NOMO-1 (cell line): ENCODE data around the gene LDLRAD3.

ENCODE experiments used
- DNase-seq, 2 experiments: peaks; one replicate each; lab custom pipeline; 2025; ENCODE audit not compliant: unreplicated experiment in 2 of 2; lab: John Stamatoyannopoulos, UW

The LDLRAD3 gene

DNA sequence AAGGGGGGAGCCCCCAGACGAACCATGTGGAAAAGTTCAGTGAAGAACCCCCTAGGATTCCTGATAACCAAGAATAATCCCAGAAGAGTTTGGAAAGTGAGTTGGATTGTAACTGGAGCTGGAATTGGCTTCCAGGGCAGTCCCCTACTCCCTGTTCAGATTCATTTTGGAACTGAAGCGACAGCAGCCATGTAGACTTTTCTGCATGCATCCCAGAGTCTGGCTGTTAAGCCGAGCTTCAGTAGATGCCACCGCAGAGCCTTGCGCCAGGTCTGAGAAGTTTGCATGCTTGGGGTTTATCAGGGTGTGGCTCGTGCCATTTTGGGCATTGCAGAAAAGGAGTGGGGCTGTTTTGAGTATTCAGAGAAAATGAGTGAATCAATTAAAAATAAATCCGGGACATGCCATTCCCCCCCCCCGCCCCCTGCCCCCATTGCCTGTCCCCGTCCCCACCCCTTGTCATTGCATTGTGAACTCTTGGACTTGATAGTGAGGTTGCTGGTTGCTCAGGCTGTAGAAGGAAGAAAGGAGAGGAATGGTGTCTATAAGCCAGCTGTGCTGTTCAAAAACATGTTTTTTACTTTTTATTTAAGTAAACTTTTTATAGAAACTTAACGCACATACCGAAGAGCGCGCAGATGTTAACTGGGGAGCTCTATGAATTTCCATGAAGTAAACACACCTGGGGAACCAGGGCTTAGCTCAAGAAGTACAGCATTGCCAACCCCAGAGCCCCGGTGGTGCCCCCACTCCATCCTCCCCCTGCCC, 71.2 kb downstream of the LDLRAD3 start:
- DNase-seq = peak; percentile 36 to 56

DNA sequence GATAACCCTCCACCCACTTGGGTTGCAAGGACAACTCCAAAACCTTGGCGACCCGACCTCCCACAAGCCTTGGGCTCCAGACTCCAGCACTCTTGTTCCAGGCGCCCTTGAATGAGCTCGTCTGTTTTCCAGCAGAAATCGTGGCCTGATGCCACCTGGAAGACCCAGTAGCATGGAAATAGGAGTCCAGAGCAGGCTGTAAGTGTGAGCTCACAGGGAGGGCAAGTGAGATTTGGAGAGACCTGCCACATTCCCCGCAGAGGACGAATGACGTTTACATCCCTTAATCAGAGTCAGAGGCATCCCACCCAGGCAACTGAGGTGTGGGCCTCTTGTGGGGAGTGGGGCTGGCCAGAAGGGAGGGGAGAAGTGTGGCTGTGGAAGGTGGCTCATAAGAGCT, 71.9 kb downstream of the LDLRAD3 start:
- no peak for DNase-seq

DNA sequence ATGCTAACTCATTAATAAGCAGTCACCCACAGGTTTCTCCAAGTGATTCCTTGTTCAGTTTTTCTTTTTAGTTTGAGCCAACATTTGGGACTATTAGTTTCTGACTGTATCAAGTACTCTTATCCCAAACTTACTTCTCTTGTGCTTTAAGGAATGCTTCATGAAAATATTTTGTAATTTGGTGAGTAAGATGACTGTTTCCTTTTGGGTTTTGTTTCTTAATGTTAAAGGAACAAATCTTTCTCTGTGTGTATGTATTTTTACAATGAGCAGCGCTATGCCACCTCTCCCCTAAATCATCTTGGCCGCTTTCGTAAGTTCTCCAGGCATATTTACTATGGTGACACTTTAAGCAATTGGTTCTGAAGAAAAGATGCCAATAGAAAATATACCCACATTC, 72.4 kb downstream of the LDLRAD3 start:
- DNase-seq = peak; percentile 29 to 30

DNA sequence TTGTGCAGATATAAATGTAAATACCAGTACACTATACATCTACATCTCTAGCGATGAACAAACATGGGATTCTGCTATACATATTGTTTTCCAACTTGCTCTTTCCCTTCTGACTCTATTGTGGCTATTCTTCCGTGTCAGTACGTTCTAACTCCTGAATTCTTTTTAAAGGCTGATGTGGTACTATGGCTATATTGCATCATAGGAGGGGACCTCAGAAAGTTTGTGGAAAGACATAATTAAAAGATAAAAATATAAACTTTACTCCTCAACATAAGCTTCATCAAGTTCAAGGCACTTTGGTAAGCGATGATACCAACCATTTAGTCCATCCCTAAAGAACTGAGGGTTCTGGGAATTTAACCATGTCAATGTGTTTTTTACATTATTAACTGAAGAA, 72.8 kb downstream of the LDLRAD3 start:
- no peak for DNase-seq

DNA sequence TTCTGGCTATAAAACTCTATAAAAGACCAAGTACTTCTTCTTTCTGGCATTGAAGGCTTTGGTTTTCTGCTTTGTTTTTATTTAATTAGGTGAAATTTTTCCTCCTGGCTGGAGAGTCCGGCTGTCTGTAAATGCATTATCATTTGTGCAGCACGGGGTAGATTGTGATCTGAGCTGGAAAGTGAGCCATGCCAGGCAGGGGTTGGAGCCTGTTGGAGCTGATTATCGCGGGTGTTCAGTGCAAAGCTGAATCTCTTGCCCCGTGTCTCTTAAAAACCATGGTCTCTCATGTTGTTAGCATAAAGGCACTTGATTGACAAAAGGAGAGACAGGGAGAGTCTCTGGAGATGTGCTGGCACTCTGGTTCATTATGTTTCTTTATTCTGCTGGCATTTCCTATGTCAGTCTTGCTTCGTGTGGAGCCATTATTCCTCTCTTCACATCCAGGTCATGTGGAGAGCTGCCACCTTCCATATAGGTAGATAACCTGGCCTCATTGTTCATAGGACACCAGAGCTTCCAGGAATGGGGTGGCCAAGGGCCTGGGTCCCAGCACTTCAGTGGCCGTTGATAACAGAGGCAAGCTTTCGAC, 75.2 kb downstream of the LDLRAD3 start:
- DNase-seq = no peak

DNA sequence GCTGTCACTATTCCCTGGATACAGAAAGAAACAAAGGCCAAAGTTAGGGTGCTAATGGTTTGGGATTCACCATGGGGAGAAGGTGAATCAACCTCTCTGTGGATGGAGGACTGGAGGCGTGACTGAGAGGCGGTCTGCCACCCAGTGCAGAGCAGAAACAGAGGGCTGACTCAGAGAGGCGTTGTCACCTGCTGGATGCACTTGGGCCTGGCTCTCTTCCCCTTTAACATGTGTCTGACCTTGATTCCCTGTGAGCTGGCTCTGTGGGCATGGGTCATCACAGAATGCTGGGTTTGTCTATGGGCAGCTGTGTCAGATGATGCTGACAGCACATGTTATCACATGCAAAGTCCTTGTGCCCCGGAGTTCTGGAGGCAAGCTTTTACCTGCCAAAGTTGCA, 75.9 kb downstream of the LDLRAD3 start:
- DNase-seq = no peak

DNA sequence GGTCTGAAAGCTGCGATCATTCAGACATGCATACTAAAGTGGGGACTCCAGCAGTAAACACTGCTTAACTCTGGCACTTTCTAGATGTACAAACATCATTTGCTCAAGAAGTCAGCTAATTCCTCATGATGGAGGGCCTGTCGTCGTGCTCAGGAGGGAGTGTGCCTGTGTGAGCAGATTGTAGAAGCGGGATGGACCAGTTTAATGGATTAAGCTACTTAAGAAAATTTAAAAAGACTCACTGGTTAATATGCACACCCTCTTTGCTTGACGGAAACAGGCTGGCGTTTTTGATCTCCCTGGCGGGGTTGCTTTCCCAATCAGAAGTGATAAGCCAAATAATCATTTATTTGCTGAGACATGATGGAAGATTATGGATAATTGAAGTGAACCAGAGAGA, 79.0 kb downstream of the LDLRAD3 start:
- DNase-seq = no peak

DNA sequence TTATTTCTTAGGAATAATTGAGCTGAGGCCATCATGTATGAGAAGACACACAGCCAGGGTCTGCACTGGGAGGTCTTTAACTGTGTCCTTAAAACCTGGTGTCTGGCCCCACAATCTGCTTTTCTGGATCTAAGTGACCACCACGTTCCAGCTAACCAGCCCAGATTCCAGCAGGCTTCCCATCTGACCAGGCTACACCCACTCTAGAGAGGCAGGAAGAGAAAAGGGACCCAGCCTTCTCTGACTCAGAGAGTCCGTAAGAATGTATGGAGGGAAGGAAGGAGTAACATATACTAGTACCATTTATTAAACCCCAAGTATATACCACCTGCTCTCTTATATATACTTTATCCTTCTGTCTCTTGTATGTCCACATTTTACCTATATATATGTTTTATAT, 80.1 kb downstream of the LDLRAD3 start:
- DNase-seq = no peak

DNA sequence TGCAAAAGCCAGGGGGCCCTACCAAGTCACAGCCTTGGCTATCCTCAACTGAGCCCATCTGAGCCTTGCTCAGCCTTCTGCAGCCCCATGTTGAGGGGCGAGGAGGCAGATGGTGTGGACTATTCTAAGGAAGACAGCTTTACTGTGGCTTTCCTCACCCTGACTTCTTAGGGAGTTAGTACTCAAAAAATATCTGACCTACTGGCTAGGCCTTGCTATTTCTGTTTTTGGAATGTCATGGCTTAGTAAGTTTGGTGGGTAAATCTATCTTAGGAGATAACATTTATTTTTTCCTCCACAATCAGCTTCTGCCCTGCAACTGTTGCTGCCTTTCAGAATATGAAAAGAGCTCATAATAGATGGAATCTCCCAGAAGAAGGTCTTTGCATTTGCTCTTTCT, 80.9 kb downstream of the LDLRAD3 start:
- no peak for DNase-seq

DNA sequence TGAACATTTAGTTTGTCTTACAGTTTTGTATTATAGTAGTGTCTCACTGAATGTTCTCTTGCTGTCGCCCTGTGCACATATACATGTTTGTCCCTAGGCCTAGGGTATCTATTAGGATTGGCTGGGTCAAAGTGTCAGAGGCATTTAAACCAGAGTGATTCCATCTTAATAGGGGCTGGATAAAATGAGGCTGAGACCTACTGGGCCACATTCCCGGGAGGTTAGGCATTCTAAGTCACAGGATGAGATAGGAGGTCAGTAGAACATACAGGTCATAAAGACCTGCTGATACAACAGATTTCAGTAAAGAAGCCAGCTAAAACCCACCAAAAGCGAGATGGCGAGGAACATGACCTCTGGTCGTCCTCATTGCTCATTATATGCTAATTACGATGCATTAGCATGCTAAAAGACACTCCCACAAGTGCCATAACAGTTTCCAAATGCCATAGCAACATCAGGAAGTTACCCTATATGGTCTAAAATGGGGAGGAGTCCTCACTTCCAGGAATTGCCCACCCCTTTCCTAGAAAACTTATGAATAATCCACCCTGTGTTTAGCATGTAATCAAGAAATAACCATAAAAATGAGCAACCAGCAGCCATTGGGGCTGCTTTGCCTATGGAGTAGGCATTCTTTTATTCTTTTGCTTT, 82.6 kb downstream of the LDLRAD3 start:
- DNase-seq = no peak

DNA sequence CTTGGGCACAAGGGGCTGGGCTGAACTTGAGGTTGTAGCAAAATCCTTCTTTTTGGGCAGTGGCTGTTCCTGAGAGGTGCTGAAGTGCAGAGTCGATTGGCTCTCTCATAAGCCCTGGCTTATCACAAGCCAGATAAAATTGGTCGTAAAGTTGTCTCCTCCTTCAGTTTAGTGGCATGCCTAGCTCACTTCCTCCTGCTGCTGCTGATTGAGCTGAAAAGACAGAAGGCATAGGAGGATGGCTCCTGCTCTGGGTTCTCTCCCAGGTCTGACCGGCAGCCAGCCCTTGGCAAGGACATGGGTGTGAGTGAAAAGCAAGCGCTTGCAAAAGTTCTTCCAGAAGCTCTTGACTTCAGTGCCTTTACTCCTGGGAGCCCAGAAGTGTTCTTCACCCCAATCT, 83.9 kb downstream of the LDLRAD3 start:
- peak in 1 of 2 experiments; percentile 33 for DNase-seq

DNA sequence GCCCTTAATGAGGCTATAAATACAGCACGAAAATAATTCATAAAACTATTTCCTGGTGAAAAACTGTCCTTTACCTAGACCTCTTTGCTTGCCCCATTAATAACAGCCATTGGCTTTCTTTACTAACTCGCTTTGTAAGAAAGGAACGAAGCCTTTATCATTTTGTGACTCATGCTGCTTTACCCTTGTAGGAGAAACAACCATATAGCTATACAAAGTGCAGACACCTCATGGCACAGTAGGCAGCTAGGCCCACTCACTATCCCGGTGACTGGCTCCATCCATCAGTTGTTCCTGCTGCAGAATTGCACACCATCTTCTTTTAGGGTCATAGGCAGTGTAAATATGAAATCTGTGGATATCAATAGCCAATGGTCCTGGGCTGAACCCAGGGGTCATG, 85.8 kb downstream of the LDLRAD3 start:
- DNase-seq = no peak

DNA sequence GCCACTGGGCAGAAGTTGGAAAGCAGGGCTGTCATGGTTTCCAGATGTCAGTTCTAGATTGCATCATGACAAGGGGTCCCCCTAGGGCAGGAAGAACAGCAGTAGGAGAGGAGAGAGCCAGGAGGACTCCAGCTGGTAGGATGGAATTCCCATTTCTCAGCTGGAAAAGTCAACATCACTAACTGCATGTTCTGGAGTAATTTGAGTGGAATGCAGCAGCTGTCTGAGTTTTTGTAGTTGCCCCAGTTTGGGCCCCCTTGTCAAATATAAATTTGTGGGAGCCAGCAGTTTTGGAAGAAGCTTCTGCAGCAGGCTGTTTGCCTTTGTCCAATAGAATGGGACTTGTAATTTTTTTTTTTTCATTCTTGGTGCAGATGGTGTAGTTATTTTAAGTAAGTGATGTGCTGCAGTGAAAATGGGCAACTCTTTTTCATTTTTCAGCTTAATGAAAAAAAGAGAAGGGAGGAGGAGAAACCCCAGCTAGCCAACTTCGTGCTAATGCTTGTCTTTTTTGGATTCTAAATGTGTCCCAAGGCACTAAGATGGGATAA, 86.9 kb downstream of the LDLRAD3 start:
- no peak for DNase-seq

DNA sequence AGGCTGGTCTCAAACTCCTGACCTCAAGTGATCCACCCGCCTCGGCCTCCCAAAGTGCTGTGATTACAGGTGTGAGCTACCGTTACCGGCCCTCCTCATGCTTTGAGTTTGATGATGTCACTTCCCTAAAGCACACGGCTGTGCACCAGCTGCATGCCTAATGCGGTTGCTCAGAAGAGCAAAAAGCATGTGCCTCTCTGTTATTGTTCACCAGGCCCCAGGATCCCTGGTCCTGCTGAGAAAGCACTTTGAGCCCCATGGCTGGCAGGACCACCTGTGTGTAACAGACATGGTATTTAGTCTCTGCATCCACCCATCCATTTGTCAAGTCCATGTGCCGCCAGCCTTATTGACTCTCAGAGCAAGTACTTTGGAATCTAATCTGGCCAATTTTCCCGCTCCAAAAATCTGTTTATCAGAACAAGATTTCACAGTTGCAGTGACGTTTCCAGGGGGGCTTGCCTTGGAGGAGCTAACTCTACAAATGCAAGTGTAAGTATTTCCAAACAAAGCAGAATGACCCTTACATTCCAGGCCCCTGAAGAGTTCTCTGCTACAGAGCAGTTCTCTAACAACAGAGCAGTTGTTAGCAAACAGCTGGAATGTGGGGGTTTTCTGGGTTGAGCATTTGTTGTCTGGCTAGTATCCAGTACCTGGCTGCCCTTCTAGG, 89.4 kb downstream of the LDLRAD3 start:
- no peak for DNase-seq

DNA sequence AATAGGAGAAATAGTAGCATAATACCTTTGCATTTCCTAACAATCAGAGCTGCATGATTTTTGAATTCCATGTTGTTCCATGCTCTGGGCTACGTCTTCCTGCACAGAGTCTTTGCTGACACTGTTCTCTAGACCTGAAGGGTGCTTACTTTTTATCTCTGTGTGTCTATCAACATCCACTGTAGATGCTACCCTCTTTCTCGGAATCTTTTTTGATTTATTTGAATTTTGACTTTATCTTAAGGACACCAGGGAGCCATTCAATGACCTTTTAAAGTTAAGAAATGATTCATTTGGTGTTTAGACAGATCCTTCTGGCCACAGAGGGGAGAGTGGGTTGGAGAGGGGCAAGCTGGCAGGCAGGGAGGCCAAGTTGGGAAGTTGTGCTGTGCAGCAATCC, 90.1 kb downstream of the LDLRAD3 start:
- DNase-seq = no peak

DNA sequence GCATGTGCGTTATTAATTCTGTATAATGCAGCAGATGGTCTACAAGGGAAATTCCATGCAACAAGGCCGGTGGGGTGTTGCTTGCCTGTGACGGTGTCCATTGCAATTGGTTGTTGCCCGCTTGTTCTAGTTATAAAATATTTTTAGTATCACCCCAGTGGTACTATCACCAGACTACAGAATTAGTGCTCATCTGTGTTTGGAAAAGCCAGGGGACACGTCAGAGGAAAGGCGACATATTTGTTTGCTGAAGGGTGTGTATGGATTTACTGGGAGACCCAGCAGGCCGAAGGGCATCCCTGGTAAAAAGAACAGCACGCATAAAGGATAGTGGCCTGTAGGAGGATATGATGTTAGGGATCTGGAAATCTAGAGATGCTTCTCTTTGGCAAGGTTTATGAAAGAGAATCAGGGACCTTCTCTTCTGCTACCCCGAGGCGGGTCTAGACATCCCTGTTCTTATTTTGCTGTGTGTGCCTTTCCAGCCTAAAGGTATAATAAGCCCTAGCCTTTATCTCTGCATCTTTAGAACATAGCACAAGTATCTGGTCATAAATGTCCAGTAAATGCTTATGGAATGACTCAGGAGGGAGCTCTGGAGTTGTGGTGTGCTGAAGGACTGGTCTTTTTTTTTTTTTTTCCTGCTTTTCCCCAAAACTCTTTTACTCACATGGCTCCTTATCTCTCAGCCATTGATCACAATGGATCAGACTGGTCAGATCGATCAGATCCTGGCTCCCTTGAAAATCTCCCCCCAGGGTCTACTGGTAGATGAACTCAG, 90.9 kb downstream of the LDLRAD3 start:
- no peak for DNase-seq

DNA sequence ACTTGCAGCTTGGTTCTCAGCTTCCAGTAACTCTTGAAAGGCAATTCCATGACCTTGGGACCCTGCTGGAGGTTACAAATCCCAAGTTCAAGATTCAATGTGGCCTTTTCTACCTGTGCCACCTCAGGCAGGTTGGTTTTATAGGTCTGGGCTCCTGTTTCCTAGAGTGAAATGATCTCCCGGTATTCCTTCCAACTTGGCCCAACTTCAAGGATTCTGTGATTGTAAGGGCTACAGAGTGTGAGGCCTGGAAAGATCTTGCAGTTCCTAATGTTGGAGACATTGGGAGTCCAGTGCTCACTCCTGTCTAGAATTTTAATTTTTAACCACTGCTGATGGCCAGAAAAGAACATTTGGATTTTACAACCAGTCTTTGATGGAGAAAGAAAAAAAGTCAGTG, 91.6 kb downstream of the LDLRAD3 start:
- DNase-seq = no peak

DNA sequence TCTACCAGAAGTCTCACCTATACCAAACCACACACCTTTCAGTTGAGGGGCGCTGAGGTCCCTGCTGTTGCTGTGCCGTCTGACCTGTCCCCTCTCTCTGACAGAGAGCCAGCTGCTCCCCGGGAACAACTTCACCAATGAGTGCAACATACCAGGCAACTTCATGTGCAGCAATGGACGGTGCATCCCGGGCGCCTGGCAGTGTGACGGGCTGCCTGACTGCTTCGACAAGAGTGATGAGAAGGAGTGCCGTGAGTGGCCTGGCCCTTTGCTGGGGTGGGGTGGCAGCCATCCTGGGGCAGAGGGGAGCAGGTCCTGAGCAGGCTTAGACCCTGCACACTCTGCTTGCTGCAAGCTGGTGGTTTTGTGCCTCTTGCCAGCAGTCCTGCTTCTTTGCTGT, 92.1 kb downstream of the LDLRAD3 start:
- DNase-seq = no peak

DNA sequence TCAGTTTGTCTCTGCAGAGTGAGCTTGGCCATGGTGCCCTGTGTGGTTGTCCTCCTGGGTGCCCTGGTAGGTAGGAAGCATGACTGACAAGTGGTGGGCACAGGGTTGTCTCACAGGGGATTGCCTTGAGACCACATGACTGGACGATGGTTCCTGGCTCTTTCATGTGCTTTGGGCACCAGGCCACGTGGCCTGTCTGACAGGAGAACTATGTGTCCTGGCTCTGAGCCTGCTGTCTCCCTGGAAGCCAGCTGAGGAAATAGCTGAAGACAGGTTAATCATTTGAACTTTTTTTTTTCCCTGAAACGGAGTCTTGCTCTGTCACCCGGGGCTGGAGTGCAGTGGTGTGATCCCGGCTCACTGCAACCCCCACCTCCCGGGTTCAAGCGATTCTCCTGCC, 93.2 kb downstream of the LDLRAD3 start:
- no peak for DNase-seq

DNA sequence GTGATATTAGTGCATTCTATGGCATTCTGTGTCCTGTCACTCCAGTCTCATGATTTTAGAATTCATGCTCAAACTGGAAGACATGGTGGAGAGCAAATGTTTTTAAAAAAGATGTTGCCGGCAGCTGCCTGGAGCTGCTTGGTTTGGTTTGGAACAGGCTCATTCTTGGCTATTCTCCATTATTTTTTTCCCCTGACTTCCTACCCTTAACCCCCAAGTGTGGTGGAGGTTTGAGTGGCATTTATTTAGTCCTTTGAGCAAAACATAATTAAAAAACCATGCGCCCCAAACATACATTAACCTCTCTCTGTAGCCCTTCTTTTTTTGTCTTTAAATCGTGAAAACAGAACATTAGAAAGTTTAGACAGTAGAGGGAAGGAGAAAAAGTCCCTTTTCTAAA, 94.7 kb downstream of the LDLRAD3 start:
- DNase-seq = no peak

DNA sequence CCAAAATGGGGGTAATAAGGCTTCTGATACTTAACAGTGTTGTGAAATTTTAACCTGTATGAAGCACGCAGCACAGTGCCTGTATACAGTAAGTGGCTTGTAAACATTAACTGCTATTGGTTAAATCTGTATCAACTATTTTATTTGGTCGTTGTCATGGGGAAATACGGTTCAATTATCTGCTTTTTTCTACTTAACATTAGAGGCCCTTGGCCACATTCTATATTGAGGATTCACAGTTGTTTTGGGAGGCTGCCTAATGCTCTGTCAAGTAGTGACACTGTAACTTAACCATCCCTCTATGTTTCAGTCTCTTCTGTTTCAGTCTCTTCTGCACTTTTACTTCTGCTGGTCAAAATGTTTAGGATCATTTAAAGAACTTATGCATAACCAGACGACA, 95.6 kb downstream of the LDLRAD3 start:
- DNase-seq = no peak
